Psoas muscle (tissue), 8 donors: ENCODE measurements around the gene TCF7L2. TPM values are rescaled to one million over a fixed set of nuclear protein-coding genes. Genes with fewer than 3 reads are reported as not detected.
A peak's percentile ranks its signal among the peaks of the same experiment; 100 is the strongest.

Experiments
- ATAC-seq, 4 donors: fragments of 200-7000 bp; cut with Tn5 transposase; one replicate each; pipeline ENCODE4 v1.9.1; 2020; ENCODE audit warnings: moderate library complexity in 3 of 4, mild to moderate bottlenecking in 2 of 4
- DNase-seq, 2 donors: peaks; one replicate each; pipeline ENCODE4 v3.0.0-alpha.2; 2020
- H3K27ac ChIP-seq: fragments of 200-600 bp; one replicate; pipeline ENCODE4 v1.8.0; 2022
- H3K27me3 ChIP-seq, 3 donors: fragments of 200-600 bp in 1 of 3; one replicate each; pipeline versions ENCODE4 v1.6.1 to v1.8.0; 2013 to 2022; ENCODE audit warnings: low read length in 2 of 3, mild to moderate bottlenecking in 2 of 3, moderate library complexity in 1 of 3; ENCODE audit not compliant: insufficient read depth in 3 of 3
- H3K36me3 ChIP-seq, 2 donors: fragments of 200-600 bp in 1 of 2; one replicate each; pipeline versions ENCODE4 v1.6.1 to v1.8.0; 2013 to 2022; ENCODE audit warnings: low read depth in 1 of 2, mild to moderate bottlenecking in 1 of 2, moderate library complexity in 1 of 2; ENCODE audit not compliant: insufficient read depth in 1 of 2
- H3K4me1 ChIP-seq: fragments of 200-600 bp; one replicate; pipeline ENCODE4 v1.8.0; 2022
- H3K4me3 ChIP-seq: fragments of 200-600 bp; one replicate; pipeline ENCODE4 v1.8.0; 2022; ENCODE audit warnings: mild to moderate bottlenecking
- H3K9me3 ChIP-seq: fragments of 200-600 bp; one replicate; pipeline ENCODE4 v1.8.0; 2022
- CTCF ChIP-seq: fragments of 200-600 bp; IDR thresholded peaks from one replicate; pipeline ENCODE4 v1.8.0; 2022; ENCODE audit warnings: antibody characterized with exemption
- WGBS, 3 donors: extraction: QIAGEN DNeasy Blood & Tissue Kit; methylation state at CpG; one replicate each; pipeline versions ENCODE4 v1.1.6 to v1.1.7; 2013; 5-methylcytosine and 5-hydroxymethylcytosine counted together
- intact Hi-C, 2 donors: fragments of 100-400 bp; cut with DNase I; formaldehyde crosslinking; loops; one replicate each; pipeline versions ENCODE4 v1.11.0 to v1.14.2; 2022
- polyA plus RNA-seq, 3 donors: library from polyadenylated mRNA; stranded (reverse); fragments of 200-250 nt; gene quantifications; one replicate each; pipeline ENCODE4 v1.2.3, GENCODE V29; 2013
- total RNA-seq, 4 donors: library from RNA; stranded (reverse); fragmentation: NEBNext Ultra II Directional in 2 of 4; extraction: Animal tissue kit (Norgen Biotek cat#: 25700) in 2 of 4; gene quantifications; one replicate each; pipeline versions ENCODE4 v1.2.1 to v1.2.4, GENCODE V29; 2021 to 2023
- donor health status: healthy with polysubstance abuse.
- donor health status: DM: no; HTN: no; CAD: no; lungs with moderate emphysema.
- donor health status: Bipolar disorder and iron deficiency.
- donor health status: healthy.
- donor health status: DM: yes; HTN: yes; CAD: no.
- donor health status: DM: no; HTN: no; CAD: no.
- donor health status: DM: no; HTN: no; CAD: no.
- donor health status: DM: yes; HTN: yes; CAD: no.

TCF7L2 gene
- total and polyA plus RNA-seq, 7 donors: 1.8 to 8.5 (median 4.3) TPM

- ATAC-seq: no peak
- DNase-seq: no peak
- H3K4me3 ChIP-seq: no peak overlapping the region
- no peaks in the 10 kb centered on the region for H3K9me3 ChIP-seq
- H3K27me3 ChIP-seq: no peaks in the 10 kb centered on the region
- H3K27ac ChIP-seq: no peak overlapping the region
- 83 to 87% (median 86%) methylated on average over 13 of the region's 13 CpGs for WGBS, 3 donors
- no peaks in the 10 kb centered on the region for H3K4me1 ChIP-seq
- no peaks in the 10 kb centered on the region for H3K36me3 ChIP-seq
- intact Hi-C loops: no loop called here
- TF ChIP-seq CTCF: no peak
Observed at GRCh38 chr10:113183573-113183972, 233.5 kb downstream of the TCF7L2 start.

GRCh38 chr10:113187063-113187777 lies 237.2 kb downstream of the TCF7L2 start:
- 47 to 50% (median 47%) methylated on average over 10 of the region's 10 CpGs for WGBS, 3 donors
- H3K4me3 ChIP-seq: no peak overlapping the region
- H3K36me3 ChIP-seq: no peaks in the 10 kb centered on the region
- no peaks in the 10 kb centered on the region for H3K4me1 ChIP-seq
- ATAC-seq (no peak), DNase-seq (peak; percentile 42 to 72)
- H3K27me3 ChIP-seq: no peaks in the 10 kb centered on the region
- intact Hi-C loops: no loop called here
- TF ChIP-seq CTCF: no peak
- no peak overlapping the region for H3K27ac ChIP-seq
- H3K9me3 ChIP-seq: no peaks in the 10 kb centered on the region

GRCh38 chr10:113199459-113199858 lies 249.4 kb downstream of the TCF7L2 start:
- peaks cover 0 to 2% (median 0%) of the 10 kb centered on the region in 3 donors for H3K27me3 ChIP-seq
- H3K4me3 ChIP-seq: no peak overlapping the region
- no peaks in the 10 kb centered on the region for H3K36me3 ChIP-seq
- DNase-seq: no peak
- H3K9me3 ChIP-seq: no peaks in the 10 kb centered on the region
- H3K27ac ChIP-seq: no peak overlapping the region
- no peaks in the 10 kb centered on the region for H3K4me1 ChIP-seq
- intact Hi-C loops: no loop called here
- no peak for TF ChIP-seq CTCF
- WGBS, 3 donors: 50 to 73% (median 53%) methylated on average over 1 of the region's 1 CpG
- no peak for ATAC-seq

GRCh38 chr10:113202011-113202410 lies 252.0 kb downstream of the TCF7L2 start:
- H3K4me1 ChIP-seq: no peaks in the 10 kb centered on the region
- WGBS, 3 donors: 93 to 95% (median 95%) methylated on average over 4 of the region's 4 CpGs
- TF ChIP-seq CTCF: no peak
- DNase-seq: no peak
- intact Hi-C loops: no loop called here
- no peak for ATAC-seq
- H3K4me3 ChIP-seq: no peak overlapping the region
- peaks cover 0 to 2% (median 0%) of the 10 kb centered on the region in 3 donors for H3K27me3 ChIP-seq
- no peaks in the 10 kb centered on the region for H3K36me3 ChIP-seq
- no peak overlapping the region for H3K27ac ChIP-seq
- H3K9me3 ChIP-seq: peaks cover 17% of the 10 kb centered on the region

- Histone ChIP-seq H3K27me3 (no peaks in the 10 kb centered on the region), H3K36me3 (no peaks in the 10 kb centered on the region), H3K27ac (no peak overlapping the region), H3K9me3 (peaks cover 35% of the 10 kb centered on the region), H3K4me1 (no peaks in the 10 kb centered on the region), H3K4me3 (no peak overlapping the region)
- ATAC-seq (no peak), DNase-seq (no peak)
- 88 to 98% (median 94%) methylated on average over 1 of the region's 1 CpG for WGBS, 3 donors
- intact Hi-C loops: no loop called here
- no peak for TF ChIP-seq CTCF
Observed at GRCh38 chr10:113207924-113208323, 257.9 kb downstream of the TCF7L2 start.
